ENCODE data around the gene SSH3.

- TF ChIP-seq CTCF (IDR thresholded peaks at IDR 0.05), result no peak
- no peak for TF ChIP-seq POLR2A (IDR thresholded peaks at IDR 0.05)
Observed at GRCh38 chr11:67323526-67323925, 20.2 kb downstream of the SSH3 start.

Data from breast epithelium (tissue), 3 donors.